HepG2 (cell line): ENCODE measurements around the gene COLGALT1. TPM values are rescaled to one million over a fixed set of nuclear protein-coding genes. Genes with fewer than 3 reads are reported as not detected.

Experiments used
- ARID4A ChIP-seq: sonication (generic); formaldehyde crosslinking; IDR thresholded peaks from 2 replicates; pipeline ENCODE4 v1.5.0; 2020; ENCODE audit warnings: mild to moderate bottlenecking, missing genetic modification reagents, borderline replicate concordance
- ARID5B ChIP-seq: IDR thresholded peaks from 2 replicates; pipeline ENCODE4 v1.4.0; 2020; ENCODE audit warnings: mild to moderate bottlenecking, missing genetic modification reagents
- ARNT ChIP-seq: fragments of 450-650 bp; IDR thresholded peaks from 2 replicates; pipeline ENCODE4 v1.6.1; 2017
- BCL3 ChIP-seq: sonication (generic); formaldehyde crosslinking; IDR thresholded peaks from 2 replicates; pipeline ENCODE4 v1.5.1; 2020; ENCODE audit warnings: mild to moderate bottlenecking, missing genetic modification reagents, moderate library complexity
- ELF4 ChIP-seq: sonication (generic); formaldehyde crosslinking; IDR thresholded peaks from 2 replicates; pipeline ENCODE4 v1.5.0; 2020; ENCODE audit warnings: missing genetic modification reagents, mild to moderate bottlenecking, moderate library complexity, borderline replicate concordance
- JDP2 ChIP-seq: sonication (generic); formaldehyde crosslinking; IDR thresholded peaks from 2 replicates; pipeline ENCODE4 v1.8.1; 2022; ENCODE audit warnings: missing genetic modification reagents, borderline replicate concordance
- KDM4B ChIP-seq: sonication (generic); formaldehyde crosslinking; IDR thresholded peaks from 2 replicates; pipeline ENCODE4 v1.4.0; 2020; ENCODE audit warnings: missing genetic modification reagents
- MTA1 ChIP-seq: sonication (generic); formaldehyde crosslinking; IDR thresholded peaks from 2 replicates; pipeline ENCODE4 v1.4.0; 2020; ENCODE audit warnings: missing genetic modification reagents, mild to moderate bottlenecking, borderline replicate concordance
- NFE2 ChIP-seq: sonication (generic); formaldehyde crosslinking; IDR thresholded peaks from 2 replicates; pipeline ENCODE4 v1.4.0; 2020; ENCODE audit warnings: missing genetic modification reagents
- POLR2G ChIP-seq: fragments of 200-400 bp; formaldehyde crosslinking; IDR thresholded peaks from 2 replicates; pipeline ENCODE4 v1.6.1; 2018; ENCODE audit warnings: mild to moderate bottlenecking, low read depth, low read length, moderate library complexity
- SRY ChIP-seq: sonication (generic); formaldehyde crosslinking; IDR thresholded peaks from 2 replicates; pipeline ENCODE4 v1.8.0; 2022; ENCODE audit warnings: mild to moderate bottlenecking, missing genetic modification reagents
- WIZ ChIP-seq: sonication (generic); formaldehyde crosslinking; IDR thresholded peaks from 2 replicates; pipeline ENCODE4 v1.5.1; 2020; ENCODE audit warnings: mild to moderate bottlenecking, missing genetic modification reagents
- ZBTB42 ChIP-seq: sonication (generic); formaldehyde crosslinking; IDR thresholded peaks from 2 replicates; pipeline ENCODE4 v1.5.0; 2020; ENCODE audit warnings: mild to moderate bottlenecking, missing genetic modification reagents
- ZFP36L1 ChIP-seq: sonication (generic); formaldehyde crosslinking; IDR thresholded peaks from 2 replicates; pipeline ENCODE4 v1.8.0; 2022; ENCODE audit warnings: mild to moderate bottlenecking, missing genetic modification reagents, moderate library complexity
- ZNF264 ChIP-seq: sonication (generic); formaldehyde crosslinking; IDR thresholded peaks from 2 replicates; pipeline ENCODE4 v1.4.0; 2020; ENCODE audit warnings: missing genetic modification reagents
- ZNF512 ChIP-seq: sonication (generic); formaldehyde crosslinking; IDR thresholded peaks from 2 replicates; pipeline ENCODE4 v1.4.0; 2020; ENCODE audit warnings: mild to moderate bottlenecking, missing genetic modification reagents
- ZNF674 ChIP-seq: sonication (generic); formaldehyde crosslinking; IDR thresholded peaks from 2 replicates; pipeline ENCODE4 v1.5.0; 2020; ENCODE audit warnings: low read depth, mild to moderate bottlenecking, missing genetic modification reagents
- ZNF777 ChIP-seq: sonication (generic); formaldehyde crosslinking; IDR thresholded peaks from 2 replicates; pipeline ENCODE4 v1.4.0; 2020; ENCODE audit warnings: missing genetic modification reagents
- polyA plus RNA-seq, 8 experiments: library from polyadenylated mRNA; depleted of rRNA in 3 of 8; stranded (reverse) in 7 of 8; unstranded in 1 of 8; fragments of >200 nt; fragmentation: Illumina TruSeq in 4 of 8; extraction: Trizol in 4 of 8; gene quantifications; 2 replicates each; pipeline versions ENCODE4 v1.2.1 to v1.2.3, GENCODE V29; 2011 to 2016; ENCODE audit warnings: low read depth in 4 of 8, missing spikeins in 1 of 8, mixed read lengths in 1 of 8; ENCODE audit not compliant: insufficient read depth in 1 of 8
- total RNA-seq, 5 experiments: library from RNA; depleted of rRNA; stranded (reverse); fragments of >200 nt; fragmentation: Illumina TruSeq; extraction: Trizol; gene quantifications; 2 replicates each; pipeline ENCODE4 v1.2.3, GENCODE V29; 2016; ENCODE audit warnings: low read depth in 1 of 5

Gene COLGALT1
- total and polyA plus RNA-seq, 2 of the 13 experiments (the other 11 are each of a cell fraction or from before 2014, with no cell fraction given): 58.0 to 211 TPM

DNA sequence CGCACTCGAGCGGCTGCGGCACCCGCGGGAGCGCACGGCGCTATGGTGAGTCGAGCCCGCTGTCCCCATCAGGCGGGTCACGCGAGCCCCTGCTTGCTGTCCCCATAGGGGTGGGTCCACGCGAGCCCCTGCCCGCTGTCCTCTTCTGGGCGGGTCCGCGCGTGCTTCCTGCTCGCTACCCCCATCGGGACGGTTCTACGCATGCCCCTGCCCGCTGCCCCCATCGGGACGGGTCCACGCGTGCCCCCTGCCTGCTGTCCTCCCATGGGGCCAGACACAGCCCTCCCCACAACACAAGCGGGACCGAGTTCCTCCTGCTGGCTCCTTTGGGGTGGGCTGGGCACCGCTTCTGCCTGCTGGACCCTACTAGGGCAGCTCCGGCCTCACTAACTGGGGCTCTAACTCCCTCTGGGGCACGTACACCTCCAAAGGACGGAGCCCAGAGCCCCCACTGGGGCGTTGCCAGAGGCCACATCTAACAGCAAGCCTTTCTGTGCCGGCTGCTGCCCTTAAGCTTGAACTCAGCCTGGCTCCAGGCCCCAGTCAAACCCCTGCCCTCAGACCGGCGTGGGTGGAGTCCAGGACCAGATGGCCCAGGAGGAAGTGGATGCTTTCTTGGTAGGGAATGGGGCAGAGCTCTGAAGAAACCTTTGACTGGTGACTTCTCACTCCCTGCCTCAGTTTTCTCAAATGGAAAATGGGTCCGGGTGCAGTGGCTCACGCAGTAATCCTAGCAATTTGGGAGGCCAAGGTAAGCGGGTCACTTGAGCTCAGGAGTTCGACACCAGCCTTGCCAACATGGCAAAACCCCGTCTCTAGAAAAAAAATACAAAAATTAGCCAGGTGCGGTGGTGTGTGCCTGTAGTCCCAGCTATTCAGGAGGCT, 722 bp downstream of the COLGALT1 start (continued):
- TF ChIP-seq ARID4A (CRISPR knock-in tag) (peak; percentile 57), POLR2G (0 out of 2 replicates have a peak, but pooled peaks have one; percentile 11), BCL3 (CRISPR knock-in tag) (peak; percentile 49; the same call in 1 of the 2 replicates), ELF4 (CRISPR knock-in tag) (no peak), MTA1 (peak; percentile 66; the same call in 1 of the 2 replicates), JDP2 (CRISPR knock-in tag) (no peak), ZNF777 (CRISPR knock-in tag) (no peak), NFE2 (CRISPR knock-in tag) (no peak), ZNF674 (no peak), ARNT (no peak), ZNF512 (CRISPR knock-in tag) (no peak), ZNF264 (CRISPR knock-in tag) (no peak), ARID5B (peak; percentile 11; the same call in 1 of the 2 replicates), WIZ (0 out of 2 replicates have a peak, but pooled peaks have one; percentile 23), KDM4B (CRISPR knock-in tag) (no peak), SRY (CRISPR knock-in tag) (0 out of 2 replicates have a peak, but pooled peaks have one; percentile 46), ZBTB42 (CRISPR knock-in tag) (no peak), ZFP36L1 (CRISPR knock-in tag) (no peak)
